NB4 (cell line): Measurements from ENCODE around the gene CASZ1.

ENCODE experiments used
- CTCF ChIP-seq: IDR thresholded peaks from one replicate; pipeline ENCODE4 v1.5.1; 2012; ENCODE audit warnings: low read depth, low read length
- POLR2A ChIP-seq: IDR thresholded peaks from 2 replicates; pipeline ENCODE4 v1.6.1; 2011; ENCODE audit warnings: mild to moderate bottlenecking; ENCODE audit not compliant: insufficient read length; ENCODE audit errors: extremely low read depth

GRCh38 chr1:10634428-10635084, 161.9 kb downstream of the CASZ1 start:
- TF ChIP-seq CTCF (no peak), POLR2A (no peak)
